Measurements from ENCODE around the gene RPS5.
A peak's percentile ranks its signal among the peaks of the same experiment; 100 is the strongest.

RPS5 gene

DNA sequence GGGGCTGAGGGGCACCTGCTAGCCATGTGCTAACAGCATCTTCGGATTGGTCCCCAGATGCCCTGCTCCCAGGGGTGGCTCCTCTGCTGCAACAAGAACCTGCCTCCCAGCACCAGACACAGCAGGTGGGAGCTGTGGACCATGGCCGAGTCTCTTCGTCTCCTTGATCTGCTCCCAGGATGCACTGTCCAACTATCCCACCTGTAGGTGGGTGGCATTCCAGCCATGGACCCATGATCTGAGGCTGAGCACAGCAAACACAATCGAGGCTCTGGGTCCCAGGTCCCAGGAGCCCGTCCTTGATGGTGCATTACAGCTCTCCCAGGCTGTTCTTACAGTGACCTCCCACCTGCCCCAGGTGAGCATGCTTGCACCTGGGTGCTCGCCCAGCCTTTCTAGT is 7.8 kb upstream of the RPS5 start:
- Histone ChIP-seq H3K9ac (ENCODE audit: low read length in 2 of 2) (no peak overlapping the region), H3K36me3 (ENCODE audit: control insufficient read depth in 2 of 2, insufficient read depth in 2 of 2, low read length in 2 of 2) (no peaks in the 10 kb centered on the region), H3K4me3 (ENCODE audit: low read length in 2 of 2) (peak overlapping the region in 1 of 2 donors; percentile 85), H3K9me3 (ENCODE audit: control insufficient read depth in 2 of 2, low read length in 2 of 2) (no peaks in the 10 kb centered on the region), H3K4me1 (ENCODE audit: control insufficient read depth, insufficient read depth, low read length) (peaks cover 20% of the 10 kb centered on the region), H3K27ac (ENCODE audit: low read length) (no peak overlapping the region), H3K27me3 (ENCODE audit: control insufficient read depth in 1 of 2, insufficient read depth in 2 of 2, low read length in 2 of 2) (no peaks in the 10 kb centered on the region)

DNA sequence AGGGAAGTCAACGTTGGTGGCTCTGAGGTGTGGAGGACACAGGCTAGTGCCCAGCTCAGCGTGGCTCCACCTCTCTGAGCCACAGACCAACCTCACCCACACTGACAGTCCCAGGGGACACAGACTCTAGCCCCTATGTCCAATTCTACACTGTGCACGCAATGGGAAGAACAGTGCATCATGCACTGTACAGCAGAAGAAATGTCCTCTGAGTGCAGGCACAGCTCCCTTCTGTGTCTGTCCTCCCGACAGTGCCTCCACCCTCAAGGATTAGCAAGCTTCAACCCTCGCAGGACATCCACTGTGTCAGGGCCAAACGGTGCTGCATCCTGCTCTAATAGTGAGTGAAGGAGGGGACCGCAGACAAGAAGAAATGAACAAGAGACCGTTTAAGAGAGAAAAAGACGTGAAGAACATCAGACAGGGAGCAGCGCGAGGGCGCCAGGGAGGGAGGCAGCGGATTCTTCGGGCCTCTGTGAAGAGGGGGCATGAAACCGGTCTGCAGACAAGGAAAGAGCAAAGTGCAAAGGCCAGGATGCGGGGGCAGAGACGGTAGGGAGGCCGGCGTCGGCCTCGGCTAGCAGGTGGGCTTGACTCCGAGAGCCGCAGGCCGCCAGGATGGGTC is 6.9 kb upstream of the RPS5 start:
- no peaks in the 10 kb centered on the region for H3K27me3 ChIP-seq (ENCODE audit: control insufficient read depth in 1 of 2, insufficient read depth in 2 of 2, low read length in 2 of 2)
- peak overlapping the region; percentile 92 for H3K27ac ChIP-seq (ENCODE audit: low read length)
- H3K9me3 ChIP-seq (ENCODE audit: control insufficient read depth in 2 of 2, low read length in 2 of 2): no peaks in the 10 kb centered on the region
- peaks cover 20% of the 10 kb centered on the region for H3K4me1 ChIP-seq (ENCODE audit: control insufficient read depth, insufficient read depth, low read length)
- peak overlapping the region; percentile 83 to 87 for H3K9ac ChIP-seq (ENCODE audit: low read length in 2 of 2)
- H3K36me3 ChIP-seq (ENCODE audit: control insufficient read depth in 2 of 2, insufficient read depth in 2 of 2, low read length in 2 of 2): no peaks in the 10 kb centered on the region
- peak overlapping the region; percentile 78 to 85 for H3K4me3 ChIP-seq (ENCODE audit: low read length in 2 of 2)

DNA sequence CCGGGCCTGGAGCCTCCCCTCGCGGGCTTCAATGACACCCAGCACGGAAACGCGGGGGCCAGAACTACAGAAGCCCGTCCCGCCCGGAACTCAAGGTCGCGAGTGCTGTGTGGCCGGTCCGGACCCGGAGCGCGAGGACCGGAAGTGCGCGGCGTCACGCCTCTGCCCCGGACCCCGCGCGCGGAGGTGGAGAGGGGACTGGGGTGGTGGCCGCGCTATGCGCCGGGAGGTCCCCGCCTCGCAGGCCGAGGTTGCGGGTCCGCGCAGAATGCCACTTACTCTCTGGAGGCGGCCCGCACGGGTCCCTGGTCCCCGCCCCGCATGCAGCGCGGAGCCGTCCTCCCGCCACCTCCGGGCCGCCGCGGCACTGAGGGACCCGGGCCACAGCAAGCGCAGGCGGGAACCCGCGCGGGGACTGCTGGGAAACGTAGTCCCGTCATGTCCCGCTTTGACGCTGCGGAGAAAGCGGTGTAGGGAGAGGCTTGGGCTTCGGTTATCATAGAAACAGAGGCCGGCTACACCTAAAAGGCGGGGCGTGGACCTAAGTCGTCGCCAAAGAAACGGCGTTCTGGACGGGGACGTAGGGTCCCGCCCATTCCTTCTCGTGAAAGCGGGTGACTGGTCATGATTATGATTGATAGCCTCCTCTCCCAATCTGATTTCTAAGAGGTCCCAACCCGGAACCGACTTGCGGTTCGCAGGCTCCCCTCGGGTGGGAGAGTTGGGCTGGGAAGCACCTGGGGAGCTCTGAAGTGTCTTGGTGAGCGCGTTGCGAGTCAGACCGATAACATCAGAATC is 6.2 kb upstream of the RPS5 start, which contains the start of gene ZNF837:
TSS of gene ZNF837 (minus strand) at position 369 of the 798 bp plus-strand sequence. CDS start 11,698 bp downstream, outside the sequence.
- Histone ChIP-seq H3K36me3 (ENCODE audit: control insufficient read depth in 2 of 2, insufficient read depth in 2 of 2, low read length in 2 of 2) (no peaks in the 10 kb centered on the region), H3K9ac (ENCODE audit: low read length in 2 of 2) (peak within 1 kb of the TSS; percentile 83 to 87), H3K9me3 (ENCODE audit: control insufficient read depth in 2 of 2, low read length in 2 of 2) (no peaks in the 10 kb centered on the region), H3K4me3 (ENCODE audit: low read length in 2 of 2) (peak within 1 kb of the TSS; percentile 78 to 85), H3K27me3 (ENCODE audit: control insufficient read depth in 1 of 2, insufficient read depth in 2 of 2, low read length in 2 of 2) (no peaks in the 10 kb centered on the region), H3K4me1 (ENCODE audit: control insufficient read depth, insufficient read depth, low read length) (peaks cover 27% of the 10 kb centered on the region), H3K27ac (ENCODE audit: low read length) (peak within 1 kb of the TSS; percentile 92)

DNA sequence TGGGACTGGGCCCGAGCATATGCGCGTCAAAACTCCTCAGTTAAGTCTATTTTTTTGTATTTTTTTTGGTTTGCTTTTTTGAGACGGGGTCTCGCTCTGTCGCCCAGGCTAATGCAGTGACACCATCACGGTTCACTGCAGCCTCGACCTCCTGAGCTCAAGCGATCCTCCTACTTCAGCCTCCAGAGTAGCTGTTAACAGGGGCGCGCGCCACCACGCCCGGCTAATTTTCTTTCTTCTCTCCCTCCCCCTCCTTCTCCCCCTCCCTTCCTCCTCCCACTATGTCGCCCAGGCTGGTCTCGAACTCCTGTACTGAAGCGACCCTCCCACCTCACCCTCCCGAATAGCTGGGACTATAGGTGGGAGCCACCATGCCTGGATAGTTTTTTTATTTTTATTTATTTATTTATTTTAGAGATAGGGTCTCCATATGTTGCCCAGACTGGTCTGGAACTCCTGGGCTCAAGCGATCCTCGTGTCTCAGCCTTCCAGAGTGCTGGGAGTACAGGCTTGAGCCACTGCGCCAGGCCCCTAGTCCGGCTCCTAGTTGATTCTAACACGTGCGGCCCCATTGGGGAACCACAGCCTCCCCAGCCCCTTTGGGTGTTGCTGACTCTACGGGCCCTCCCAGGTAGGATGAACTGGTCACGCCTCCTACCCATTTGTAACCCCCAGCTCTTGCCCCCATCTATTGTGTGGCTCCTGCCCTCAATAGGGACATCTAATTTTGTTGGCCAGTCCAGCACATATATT is 5.4 kb upstream of the RPS5 start:
- peak overlapping the region; percentile 92 for H3K27ac ChIP-seq (ENCODE audit: low read length)
- peak overlapping the region; percentile 78 to 85 for H3K4me3 ChIP-seq (ENCODE audit: low read length in 2 of 2)
- no peaks in the 10 kb centered on the region for H3K9me3 ChIP-seq (ENCODE audit: control insufficient read depth in 2 of 2, low read length in 2 of 2)
- H3K4me1 ChIP-seq (ENCODE audit: control insufficient read depth, insufficient read depth, low read length): peaks cover 35% of the 10 kb centered on the region
- peak overlapping the region; percentile 65 to 66 for H3K9ac ChIP-seq (ENCODE audit: low read length in 2 of 2)
- H3K27me3 ChIP-seq (ENCODE audit: control insufficient read depth in 1 of 2, insufficient read depth in 2 of 2, low read length in 2 of 2): no peaks in the 10 kb centered on the region
- H3K36me3 ChIP-seq (ENCODE audit: control insufficient read depth in 2 of 2, insufficient read depth in 2 of 2, low read length in 2 of 2): no peaks in the 10 kb centered on the region

GRCh38 chr19:58382997-58383603 is 4.0 kb upstream of the RPS5 start:
- Histone ChIP-seq H3K27ac (ENCODE audit: low read length) (no peak overlapping the region), H3K36me3 (ENCODE audit: control insufficient read depth in 2 of 2, insufficient read depth in 2 of 2, low read length in 2 of 2) (peaks cover 0 to under 1% of the 10 kb centered on the region in 2 donors), H3K4me1 (ENCODE audit: control insufficient read depth, insufficient read depth, low read length) (peaks cover 44% of the 10 kb centered on the region), H3K9ac (ENCODE audit: low read length in 2 of 2) (no peak overlapping the region), H3K9me3 (ENCODE audit: control insufficient read depth in 2 of 2, low read length in 2 of 2) (no peaks in the 10 kb centered on the region), H3K27me3 (ENCODE audit: control insufficient read depth in 1 of 2, insufficient read depth in 2 of 2, low read length in 2 of 2) (no peaks in the 10 kb centered on the region), H3K4me3 (ENCODE audit: low read length in 2 of 2) (no peak overlapping the region)

GRCh38 chr19:58385313-58385890 is 1.7 kb upstream of the RPS5 start:
- Histone ChIP-seq H3K27ac (ENCODE audit: low read length) (peak overlapping the region; percentile 96), H3K4me3 (ENCODE audit: low read length in 2 of 2) (peak overlapping the region; percentile 76 to 93), H3K27me3 (ENCODE audit: control insufficient read depth in 1 of 2, insufficient read depth in 2 of 2, low read length in 2 of 2) (no peaks in the 10 kb centered on the region), H3K4me1 (ENCODE audit: control insufficient read depth, insufficient read depth, low read length) (peaks cover 34% of the 10 kb centered on the region), H3K36me3 (ENCODE audit: control insufficient read depth in 2 of 2, insufficient read depth in 2 of 2, low read length in 2 of 2) (peaks cover 2 to 10% of the 10 kb centered on the region in 2 donors), H3K9ac (ENCODE audit: low read length in 2 of 2) (peak overlapping the region; percentile 95 to 97), H3K9me3 (ENCODE audit: control insufficient read depth in 2 of 2, low read length in 2 of 2) (no peaks in the 10 kb centered on the region)

DNA sequence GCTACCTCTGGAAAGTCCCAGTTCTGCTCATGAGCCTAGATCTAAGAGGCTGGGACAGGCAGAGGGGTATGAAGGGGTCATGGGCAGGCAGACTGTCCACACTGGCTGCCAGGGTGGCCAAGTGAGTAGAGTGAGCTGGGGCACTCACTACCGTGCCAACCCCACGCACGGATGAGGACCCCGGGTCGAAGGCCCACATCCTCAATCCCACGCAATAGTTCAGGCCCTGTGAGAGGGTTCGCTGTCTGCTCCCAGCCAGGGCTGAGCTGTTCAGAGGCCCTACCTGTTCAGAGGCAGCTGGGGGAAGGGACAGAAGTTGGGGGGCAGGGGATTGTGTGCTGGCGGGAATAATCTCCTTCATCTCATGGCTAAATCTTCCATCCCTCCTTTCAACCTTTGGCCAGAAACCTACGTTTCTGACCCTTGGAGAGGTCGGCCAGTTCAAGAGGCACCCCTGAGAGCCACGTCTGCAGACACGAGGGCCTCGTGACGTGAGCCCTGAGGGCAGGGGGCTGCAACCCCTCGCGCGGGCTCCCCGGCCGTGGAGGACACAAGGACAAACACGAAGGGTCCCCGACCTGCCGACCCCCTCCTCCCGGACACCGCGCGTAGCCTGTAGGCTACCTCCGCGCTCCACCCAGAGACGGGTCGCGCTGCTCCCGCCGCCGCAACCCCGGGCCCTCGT is 1.0 kb upstream of the RPS5 start:
- peak overlapping the region; percentile 95 to 97 for H3K9ac ChIP-seq (ENCODE audit: low read length in 2 of 2)
- H3K27ac ChIP-seq (ENCODE audit: low read length): peak overlapping the region; percentile 96
- H3K27me3 ChIP-seq (ENCODE audit: control insufficient read depth in 1 of 2, insufficient read depth in 2 of 2, low read length in 2 of 2): no peaks in the 10 kb centered on the region
- no peaks in the 10 kb centered on the region for H3K9me3 ChIP-seq (ENCODE audit: control insufficient read depth in 2 of 2, low read length in 2 of 2)
- peaks cover 35% of the 10 kb centered on the region for H3K4me1 ChIP-seq (ENCODE audit: control insufficient read depth, insufficient read depth, low read length)
- H3K4me3 ChIP-seq (ENCODE audit: low read length in 2 of 2): peak overlapping the region; percentile 76 to 93
- peaks cover 6 to 10% of the 10 kb centered on the region in 2 donors for H3K36me3 ChIP-seq (ENCODE audit: control insufficient read depth in 2 of 2, insufficient read depth in 2 of 2, low read length in 2 of 2)

- H3K9me3 ChIP-seq (ENCODE audit: control insufficient read depth in 2 of 2, low read length in 2 of 2): no peaks in the 10 kb centered on the region
- H3K36me3 ChIP-seq (ENCODE audit: control insufficient read depth in 2 of 2, insufficient read depth in 2 of 2, low read length in 2 of 2): peaks cover 6 to 10% of the 10 kb centered on the region in 2 donors
- peaks cover 27% of the 10 kb centered on the region for H3K4me1 ChIP-seq (ENCODE audit: control insufficient read depth, insufficient read depth, low read length)
- H3K27ac ChIP-seq (ENCODE audit: low read length): peak overlapping the region; percentile 96
- H3K9ac ChIP-seq (ENCODE audit: low read length in 2 of 2): peak overlapping the region; percentile 91 to 97
- peak overlapping the region; percentile 93 to 99 for H3K4me3 ChIP-seq (ENCODE audit: low read length in 2 of 2)
- H3K27me3 ChIP-seq (ENCODE audit: control insufficient read depth in 1 of 2, insufficient read depth in 2 of 2, low read length in 2 of 2): no peaks in the 10 kb centered on the region
Observed at GRCh38 chr19:58387338-58388174, 487 bp downstream of the RPS5 start.

- no peaks in the 10 kb centered on the region for H3K27me3 ChIP-seq (ENCODE audit: control insufficient read depth in 1 of 2, insufficient read depth in 2 of 2, low read length in 2 of 2)
- no peaks in the 10 kb centered on the region for H3K9me3 ChIP-seq (ENCODE audit: control insufficient read depth in 2 of 2, low read length in 2 of 2)
- H3K9ac ChIP-seq (ENCODE audit: low read length in 2 of 2): peak overlapping the region in 1 of 2 donors; percentile 91
- peak overlapping the region; percentile 93 to 99 for H3K4me3 ChIP-seq (ENCODE audit: low read length in 2 of 2)
- H3K4me1 ChIP-seq (ENCODE audit: control insufficient read depth, insufficient read depth, low read length): peaks cover 27% of the 10 kb centered on the region
- H3K36me3 ChIP-seq (ENCODE audit: control insufficient read depth in 2 of 2, insufficient read depth in 2 of 2, low read length in 2 of 2): peaks cover 11 to 15% of the 10 kb centered on the region in 2 donors
- no peak overlapping the region for H3K27ac ChIP-seq (ENCODE audit: low read length)
Observed at GRCh38 chr19:58388175-58388526, 1.1 kb downstream of the RPS5 start.

All from stomach smooth muscle (tissue), 2 donors.